ENCODE results near the gene CCDC106.

CCDC106 gene

GRCh38 chr19:55696301-55697068 is 48.5 kb downstream of the CCDC106 start:
- DNase-seq (ENCODE audit: low read depth): no peak

DNA sequence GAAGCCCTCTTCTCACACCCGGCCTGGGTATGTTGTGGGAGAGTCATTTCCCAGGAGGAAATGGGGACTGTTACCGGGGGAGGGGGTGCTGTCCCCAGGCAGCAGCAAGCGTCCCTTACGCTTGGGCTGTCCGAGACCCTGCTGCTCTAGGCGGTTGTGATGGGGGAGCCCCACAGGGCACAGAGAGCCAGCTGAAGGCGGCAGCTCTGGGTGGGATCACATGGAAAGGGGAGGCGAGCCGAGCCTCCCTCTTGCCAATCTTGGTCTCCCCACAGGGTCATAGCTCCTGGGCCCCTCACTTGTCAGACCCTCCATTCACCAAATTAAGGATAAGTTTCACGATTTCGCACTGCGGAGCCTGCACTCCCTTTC is 49.0 kb downstream of the CCDC106 start:
- DNase-seq (ENCODE audit: low read depth): no peak

GRCh38 chr19:55697698-55698097 is 49.7 kb downstream of the CCDC106 start:
- no peak for DNase-seq (ENCODE audit: low read depth)

GRCh38 chr19:55698256-55698655 is 50.2 kb downstream of the CCDC106 start:
- no peak for DNase-seq (ENCODE audit: low read depth)

GRCh38 chr19:55699221-55699620 is 51.2 kb downstream of the CCDC106 start:
- DNase-seq (ENCODE audit: low read depth): no peak

DNA sequence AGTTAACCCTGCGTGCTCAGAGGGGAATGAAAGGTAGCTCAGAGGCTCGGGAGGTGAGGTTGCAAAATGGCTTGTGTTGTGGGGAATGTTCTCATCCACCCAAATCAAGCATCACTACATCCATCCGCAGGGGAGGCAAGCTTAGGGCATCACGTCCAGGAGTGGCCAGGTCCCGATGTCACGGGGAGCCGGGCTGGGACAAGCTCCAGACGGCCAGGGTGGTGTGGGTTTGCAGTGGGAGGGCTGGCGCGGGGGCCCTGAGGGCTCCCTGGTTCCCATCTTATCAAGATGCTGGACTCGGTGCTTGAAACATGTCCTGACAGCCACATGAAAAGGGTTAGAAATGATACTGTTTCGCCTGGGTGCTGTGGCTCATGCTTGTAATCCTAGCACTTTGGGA is 52.8 kb downstream of the CCDC106 start:
- DNase-seq (ENCODE audit: low read depth): no peak

- no peak for DNase-seq (ENCODE audit: low read depth)
Measured at GRCh38 chr19:55702131-55702627, 54.2 kb downstream of the CCDC106 start.
